ENCODE results near the gene STPG4. TPM values are rescaled to one million over a fixed set of nuclear protein-coding genes. Genes with fewer than 3 reads are reported as not detected.

The STPG4 gene
- total and polyA plus RNA-seq, 3 donors from 2014 or later = 3.0 to 19.4 (median 8.5) TPM

GRCh38 chr2:47052847-47053246 is 102.3 kb downstream of the STPG4 start:
- no peak overlapping the region for H3K4me3 ChIP-seq
- no peaks in the 10 kb centered on the region for H3K36me3 ChIP-seq (ENCODE audit: low read depth, missing control alignments)
- intact Hi-C loops (cut with DNase I; ENCODE audit: low total_unique reads) = no loop called here
- no peaks in the 10 kb centered on the region for H3K27me3 ChIP-seq
- 82 to 87% methylated on average over 7 of the region's 7 CpGs for WGBS, 2 donors
- no peak for DNase-seq
- TF ChIP-seq POLR2A (IDR thresholded peaks at IDR 0.05) = no peak
- TF ChIP-seq CTCF (IDR thresholded peaks at IDR 0.05) = no peak
- no peak overlapping the region for H3K27ac ChIP-seq
- no peaks in the 10 kb centered on the region for H3K9me3 ChIP-seq
- H3K4me1 ChIP-seq = peaks cover 25% of the 10 kb centered on the region

- no peak overlapping the region for H3K4me3 ChIP-seq
- peaks cover 13% of the 10 kb centered on the region for H3K4me1 ChIP-seq
- H3K9me3 ChIP-seq = no peaks in the 10 kb centered on the region
- no peaks in the 10 kb centered on the region for H3K36me3 ChIP-seq (ENCODE audit: low read depth, missing control alignments)
- intact Hi-C loops (cut with DNase I; ENCODE audit: low total_unique reads) = no loop called here
- 98 to 100% methylated on average over 2 to 12 of the region's 12 CpGs for WGBS, 2 donors
- H3K27me3 ChIP-seq = no peaks in the 10 kb centered on the region
- no peak for TF ChIP-seq CTCF (IDR thresholded peaks at IDR 0.05)
- no peak for TF ChIP-seq POLR2A (IDR thresholded peaks at IDR 0.05)
- DNase-seq = no peak
- no peak overlapping the region for H3K27ac ChIP-seq
These were observed 103.5 kb downstream of the STPG4 start for GRCh38 chr2:47051562-47051961.

GRCh38 chr2:47050762-47051161 is 104.3 kb downstream of the STPG4 start:
- no peaks in the 10 kb centered on the region for H3K36me3 ChIP-seq (ENCODE audit: low read depth, missing control alignments)
- peaks cover 5% of the 10 kb centered on the region for H3K4me1 ChIP-seq
- no peak overlapping the region for H3K27ac ChIP-seq
- no peaks in the 10 kb centered on the region for H3K27me3 ChIP-seq
- 88 to 98% methylated on average over 4 of the region's 4 CpGs for WGBS, 2 donors
- no peak for DNase-seq
- no peak overlapping the region for H3K4me3 ChIP-seq
- no peak for TF ChIP-seq POLR2A (IDR thresholded peaks at IDR 0.05)
- no peak for TF ChIP-seq CTCF (IDR thresholded peaks at IDR 0.05)
- intact Hi-C loops (cut with DNase I; ENCODE audit: low total_unique reads) = no loop called here
- no peaks in the 10 kb centered on the region for H3K9me3 ChIP-seq

GRCh38 chr2:47050021-47050760 is 104.9 kb downstream of the STPG4 start:
- TF ChIP-seq CTCF (IDR thresholded peaks at IDR 0.05) (no peak), POLR2A (IDR thresholded peaks at IDR 0.05) (no peak)
- Histone ChIP-seq H3K27me3 (no peaks in the 10 kb centered on the region), H3K27ac (no peak overlapping the region), H3K4me3 (no peak overlapping the region), H3K4me1 (no peaks in the 10 kb centered on the region), H3K9me3 (no peaks in the 10 kb centered on the region), H3K36me3 (ENCODE audit: low read depth, missing control alignments) (no peaks in the 10 kb centered on the region)
- intact Hi-C loops (cut with DNase I; ENCODE audit: low total_unique reads) = no loop called here
- no peak for DNase-seq
- WGBS, 2 donors = 71 to 72% methylated on average over 1 to 6 of the region's 6 CpGs

- Histone ChIP-seq H3K4me1 (no peaks in the 10 kb centered on the region), H3K27ac (no peak overlapping the region), H3K36me3 (ENCODE audit: low read depth, missing control alignments) (no peaks in the 10 kb centered on the region), H3K9me3 (no peaks in the 10 kb centered on the region), H3K4me3 (no peak overlapping the region), H3K27me3 (no peaks in the 10 kb centered on the region)
- WGBS, 2 donors = 72 to 87% methylated on average over 2 to 3 of the region's 3 CpGs
- TF ChIP-seq CTCF (IDR thresholded peaks at IDR 0.05) = no peak
- TF ChIP-seq POLR2A (IDR thresholded peaks at IDR 0.05) = no peak
- DNase-seq = no peak
- intact Hi-C loops (cut with DNase I; ENCODE audit: low total_unique reads) = no loop called here
These were observed 105.6 kb downstream of the STPG4 start for GRCh38 chr2:47049502-47049901.
